VCaP (cell line): Measurements from ENCODE around the gene ZNF830.

Source experiments
- H3K27ac ChIP-seq: fragments of 450-650 bp; 2 replicates; pipeline ENCODE4 v1.5.1; 2017
- TF ChIP-seq, protein P1 (sequence below): fragments of 450-650 bp; conservative IDR thresholded peaks from 2 replicates; pipeline ENCODE4 v1.5.1; 2017; ENCODE audit warnings: mild to moderate bottlenecking, moderate library complexity

Gene ZNF830

DNA sequence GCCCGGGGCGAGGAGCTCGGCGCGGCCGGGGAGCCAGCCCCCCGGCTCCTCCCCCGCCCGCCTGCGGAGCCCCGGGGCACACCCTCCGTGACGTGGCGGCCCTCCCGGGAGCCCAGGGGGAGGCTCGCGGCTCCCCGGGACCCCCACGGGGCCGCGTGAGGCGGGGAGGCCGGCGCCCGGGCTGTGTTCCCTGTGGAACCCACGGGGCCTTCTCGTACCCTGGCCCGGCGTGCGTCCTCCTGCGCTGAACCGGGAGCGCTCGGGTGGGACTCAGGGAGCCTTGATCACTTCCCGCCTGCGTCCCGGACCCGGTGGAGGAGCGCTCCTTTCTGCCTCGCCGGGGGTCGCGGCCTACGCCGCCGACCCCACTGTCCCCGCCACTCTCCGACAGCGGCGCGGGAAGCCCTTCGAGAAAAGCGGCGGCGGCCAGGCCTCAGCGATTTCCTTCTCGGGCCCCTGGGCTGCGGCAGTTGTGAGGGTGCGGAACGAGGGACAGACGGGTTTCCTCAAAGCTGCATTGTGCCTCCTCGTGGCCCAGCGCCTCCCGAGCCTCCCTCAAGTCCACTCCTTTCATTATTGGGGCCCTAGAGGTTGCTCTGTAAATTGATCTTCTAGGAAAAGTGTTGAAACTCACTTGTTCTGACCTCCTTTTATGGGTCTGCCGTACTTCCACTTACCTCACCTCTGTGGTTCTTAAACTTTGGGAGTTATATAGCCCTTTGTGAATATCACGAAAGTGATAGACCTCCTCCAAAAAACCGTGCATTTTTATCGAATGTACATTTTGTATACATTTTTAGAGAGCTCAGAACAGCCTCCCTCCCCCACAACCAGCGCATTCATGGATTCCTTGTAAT lies 19.6 kb downstream of the ZNF830 start:
- TF ChIP-seq, protein P1, sequence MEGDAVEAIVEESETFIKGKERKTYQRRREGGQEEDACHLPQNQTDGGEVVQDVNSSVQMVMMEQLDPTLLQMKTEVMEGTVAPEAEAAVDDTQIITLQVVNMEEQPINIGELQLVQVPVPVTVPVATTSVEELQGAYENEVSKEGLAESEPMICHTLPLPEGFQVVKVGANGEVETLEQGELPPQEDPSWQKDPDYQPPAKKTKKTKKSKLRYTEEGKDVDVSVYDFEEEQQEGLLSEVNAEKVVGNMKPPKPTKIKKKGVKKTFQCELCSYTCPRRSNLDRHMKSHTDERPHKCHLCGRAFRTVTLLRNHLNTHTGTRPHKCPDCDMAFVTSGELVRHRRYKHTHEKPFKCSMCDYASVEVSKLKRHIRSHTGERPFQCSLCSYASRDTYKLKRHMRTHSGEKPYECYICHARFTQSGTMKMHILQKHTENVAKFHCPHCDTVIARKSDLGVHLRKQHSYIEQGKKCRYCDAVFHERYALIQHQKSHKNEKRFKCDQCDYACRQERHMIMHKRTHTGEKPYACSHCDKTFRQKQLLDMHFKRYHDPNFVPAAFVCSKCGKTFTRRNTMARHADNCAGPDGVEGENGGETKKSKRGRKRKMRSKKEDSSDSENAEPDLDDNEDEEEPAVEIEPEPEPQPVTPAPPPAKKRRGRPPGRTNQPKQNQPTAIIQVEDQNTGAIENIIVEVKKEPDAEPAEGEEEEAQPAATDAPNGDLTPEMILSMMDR = peak; percentile 74

DNA sequence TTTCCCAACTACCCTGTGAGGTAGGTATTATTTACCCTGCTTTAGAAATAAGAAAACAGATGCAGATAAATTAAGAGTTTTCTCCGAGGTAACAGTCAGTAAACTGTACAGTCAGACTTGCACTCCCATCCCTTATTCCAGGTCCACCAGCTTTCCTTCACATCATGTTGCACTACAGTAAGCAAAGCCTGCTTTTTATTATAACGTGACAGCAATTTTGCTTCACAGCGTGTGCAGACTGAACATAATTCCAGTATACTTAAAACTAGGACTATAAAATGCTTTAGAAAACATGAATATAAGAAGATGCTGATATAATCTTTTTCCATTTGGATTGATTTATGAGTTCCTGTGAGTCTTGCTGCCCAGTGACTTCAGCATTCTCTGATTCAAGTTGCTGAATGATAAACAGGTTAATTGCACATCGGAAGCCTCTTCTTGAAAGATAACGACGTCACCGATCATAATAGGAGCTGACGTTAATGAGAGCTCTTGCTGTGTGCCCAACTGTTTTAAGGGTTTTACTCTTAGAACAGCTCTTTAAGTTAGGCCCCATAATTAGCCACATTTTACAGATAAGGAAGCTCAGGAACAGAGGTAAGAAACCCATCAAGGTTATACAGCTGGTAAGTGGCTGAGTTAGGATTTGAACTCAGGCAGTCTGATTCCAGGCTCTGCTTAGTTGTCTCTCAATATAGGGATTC lies 20.4 kb downstream of the ZNF830 start:
- H3K27ac ChIP-seq = peak overlapping the region; percentile 98

More for the DNA sequence above, 19.6 kb downstream of the ZNF830 start:
- H3K27ac ChIP-seq = peak overlapping the region; percentile 98

DNA sequence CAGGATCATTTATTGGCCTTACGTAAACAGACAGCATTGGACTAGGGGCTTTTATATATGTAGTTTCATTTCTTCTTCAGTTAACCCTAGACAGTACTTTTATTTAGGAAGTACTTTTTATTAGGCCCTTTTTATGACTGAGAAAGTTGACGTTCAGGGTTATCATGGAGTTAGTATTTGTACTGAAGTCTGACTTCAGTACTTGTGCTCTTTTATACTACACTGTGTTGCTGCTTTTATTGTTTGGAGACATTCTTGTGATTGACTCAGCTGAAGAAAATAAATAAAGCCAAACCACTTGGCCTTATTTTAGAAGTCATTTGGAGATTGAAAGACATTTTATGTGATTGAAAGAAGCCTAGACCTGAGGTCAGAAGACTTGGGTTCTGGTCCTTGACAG lies 25.9 kb downstream of the ZNF830 start:
- peak overlapping the region; percentile 99 for H3K27ac ChIP-seq
- TF ChIP-seq, protein P1 = no peak

More for the DNA sequence above, 20.4 kb downstream of the ZNF830 start:
- TF ChIP-seq, protein P1 = no peak

DNA sequence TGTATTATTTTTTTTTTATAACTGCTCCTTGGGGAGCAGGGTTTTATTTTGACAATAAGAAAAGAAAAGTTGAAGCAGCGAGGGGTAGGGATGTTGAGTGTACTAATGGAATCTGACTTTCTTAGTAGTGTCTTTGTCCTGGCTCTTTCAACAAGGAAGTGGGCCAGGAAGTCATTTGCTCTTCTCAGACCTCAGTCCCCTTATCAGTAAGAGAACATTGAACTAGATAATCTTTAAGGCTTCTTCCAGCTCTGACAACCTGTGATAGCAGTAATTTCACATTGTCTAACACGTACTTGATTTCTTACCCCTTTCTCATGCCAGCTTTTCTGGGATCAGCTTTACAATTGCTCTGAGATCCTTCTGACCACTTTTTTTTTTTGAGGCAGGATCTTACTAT lies 27.3 kb downstream of the ZNF830 start:
- peak overlapping the region; percentile 99; the same call in 1 of the 2 replicates for H3K27ac ChIP-seq
- TF ChIP-seq, protein P1 = no peak

DNA sequence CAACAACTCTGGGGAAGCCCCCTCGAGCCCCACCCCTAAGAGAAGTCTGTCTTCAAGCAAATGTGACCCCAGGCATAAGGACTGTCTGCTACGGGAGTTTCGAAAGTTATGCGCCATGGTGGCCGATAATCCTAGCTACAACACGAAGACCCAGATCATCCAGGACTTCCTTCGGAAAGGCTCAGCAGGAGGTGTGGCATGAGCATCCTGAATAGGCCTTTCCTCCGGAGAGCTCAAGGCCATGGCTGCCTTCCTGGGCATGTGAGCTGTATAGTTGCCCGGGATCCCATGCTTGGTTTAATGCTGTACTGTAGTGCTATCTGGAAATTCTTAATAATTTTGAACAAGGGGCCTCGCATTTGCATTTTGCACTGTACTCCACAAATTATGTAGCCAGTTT lies 28.1 kb downstream of the ZNF830 start:
- peak overlapping the region; percentile 99 for H3K27ac ChIP-seq
- TF ChIP-seq, protein P1 = no peak

DNA sequence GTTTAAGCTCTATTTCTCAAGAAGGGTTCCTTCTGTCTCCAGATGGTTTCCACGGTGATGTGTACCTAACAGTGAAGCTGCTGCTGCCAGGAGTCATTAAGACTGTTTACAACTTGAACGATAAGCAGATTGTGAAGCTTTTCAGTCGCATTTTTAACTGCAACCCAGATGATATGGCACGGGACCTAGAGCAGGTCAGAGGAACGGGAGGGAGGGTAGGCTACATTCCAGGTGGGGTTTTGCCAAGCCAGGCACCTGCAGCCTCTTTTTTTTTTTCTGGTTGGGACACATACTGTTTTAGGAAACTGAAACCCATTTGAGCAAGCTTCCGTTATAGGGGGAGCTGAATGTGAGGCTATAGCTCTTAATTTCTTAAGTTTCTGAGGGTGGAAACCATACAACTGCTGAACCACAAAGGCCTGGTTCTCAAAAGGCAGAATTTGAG lies 29.6 kb downstream of the ZNF830 start:
- H3K27ac ChIP-seq = peak overlapping the region; percentile 99
- TF ChIP-seq, protein P1 = no peak

DNA sequence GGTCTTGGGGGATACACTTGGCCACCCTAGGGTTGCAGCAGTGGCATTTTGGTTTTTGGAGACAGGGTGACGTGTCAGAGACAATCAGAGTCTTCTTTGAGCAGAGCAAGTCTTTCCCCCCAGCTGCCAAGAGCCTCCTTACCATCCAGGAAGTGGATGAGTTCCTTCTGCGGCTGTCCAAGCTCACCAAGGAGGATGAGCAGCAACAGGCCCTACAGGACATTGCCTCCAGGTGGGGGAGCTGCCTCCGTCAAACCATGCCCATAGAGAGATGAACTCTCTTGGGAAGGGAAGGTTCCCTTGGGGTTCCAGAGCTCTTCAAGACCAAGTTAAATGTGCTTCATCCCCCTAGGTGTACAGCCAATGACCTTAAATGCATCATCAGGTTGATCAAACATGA lies 30.3 kb downstream of the ZNF830 start:
- H3K27ac ChIP-seq = peak overlapping the region; percentile 99
- TF ChIP-seq, protein P1 = no peak
